ENCODE measurements around the gene SLC44A5.

Gene SLC44A5

GRCh38 chr1:75470448-75470847 is 140.5 kb downstream of the SLC44A5 start:
- no peak overlapping the region for H3K4me3 ChIP-seq (ENCODE audit: low read length)
- DNase-seq (ENCODE audit: low read depth): no peak
- no peak for TF ChIP-seq CTCF (IDR thresholded peaks at IDR 0.05; ENCODE audit: insufficient read depth, low read depth, low read length, missing control alignments)

GRCh38 chr1:75469586-75470173 is 141.2 kb downstream of the SLC44A5 start:
- DNase-seq (ENCODE audit: low read depth): no peak
- H3K4me3 ChIP-seq (ENCODE audit: low read length): no peak overlapping the region
- no peak for TF ChIP-seq CTCF (IDR thresholded peaks at IDR 0.05; ENCODE audit: insufficient read depth, low read depth, low read length, missing control alignments)

GRCh38 chr1:75461808-75462325 is 149.0 kb downstream of the SLC44A5 start:
- no peak for DNase-seq (ENCODE audit: low read depth)
- no peak overlapping the region for H3K4me3 ChIP-seq (ENCODE audit: low read length)
- TF ChIP-seq CTCF (IDR thresholded peaks at IDR 0.05; ENCODE audit: insufficient read depth, low read depth, low read length, missing control alignments): no peak

- TF ChIP-seq CTCF (IDR thresholded peaks at IDR 0.05; ENCODE audit: insufficient read depth, low read depth, low read length, missing control alignments): no peak
- DNase-seq (ENCODE audit: low read depth): no peak
- no peak overlapping the region for H3K4me3 ChIP-seq (ENCODE audit: low read length)
Measured at GRCh38 chr1:75449998-75450397, 160.9 kb downstream of the SLC44A5 start.

- no peak for TF ChIP-seq CTCF (IDR thresholded peaks at IDR 0.05; ENCODE audit: insufficient read depth, low read depth, low read length, missing control alignments)
- H3K4me3 ChIP-seq (ENCODE audit: low read length): no peak overlapping the region
- DNase-seq (ENCODE audit: low read depth): no peak
Measured at GRCh38 chr1:75444220-75444619, 166.7 kb downstream of the SLC44A5 start.

- no peak for DNase-seq (ENCODE audit: low read depth)
- H3K4me3 ChIP-seq (ENCODE audit: low read length): no peak overlapping the region
- TF ChIP-seq CTCF (IDR thresholded peaks at IDR 0.05; ENCODE audit: insufficient read depth, low read depth, low read length, missing control alignments): no peak
Measured at GRCh38 chr1:75440274-75440673, 170.6 kb downstream of the SLC44A5 start.

GRCh38 chr1:75438355-75438754 is 172.6 kb downstream of the SLC44A5 start:
- DNase-seq (ENCODE audit: low read depth): no peak
- no peak overlapping the region for H3K4me3 ChIP-seq (ENCODE audit: low read length)
- TF ChIP-seq CTCF (IDR thresholded peaks at IDR 0.05; ENCODE audit: insufficient read depth, low read depth, low read length, missing control alignments): no peak

All from epithelial cell of esophagus (primary cell).